NCI-H1417 treated with DMSO at 0.1 percent for 48 hours (cell line): ENCODE data around the gene PLCXD3.
A peak's percentile ranks its signal among the peaks of the same experiment; 100 is the strongest.

Experiments
- DNase-seq: peaks from one replicate; lab custom pipeline; 2025; lab: John Stamatoyannopoulos, UW

Gene PLCXD3

GRCh38 chr5:41281215-41281810, 229.1 kb downstream of the PLCXD3 start:
- no peak for DNase-seq

- DNase-seq, result no peak
Observed at GRCh38 chr5:41279040-41279439, 231.4 kb downstream of the PLCXD3 start.

GRCh38 chr5:41277476-41278245, 232.7 kb downstream of the PLCXD3 start:
- DNase-seq, result no peak

- DNase-seq, result no peak
Observed at GRCh38 chr5:41275813-41276512, 234.4 kb downstream of the PLCXD3 start.

- DNase-seq, result peak; percentile 2
Observed at GRCh38 chr5:41270423-41271251, 239.8 kb downstream of the PLCXD3 start.

- DNase-seq, result no peak
Observed at GRCh38 chr5:41268894-41269293, 241.5 kb downstream of the PLCXD3 start.

GRCh38 chr5:41266377-41266776, 244.0 kb downstream of the PLCXD3 start:
- DNase-seq, result no peak

GRCh38 chr5:41264019-41264418, 246.4 kb downstream of the PLCXD3 start:
- no peak for DNase-seq

GRCh38 chr5:41263335-41263734, 247.1 kb downstream of the PLCXD3 start:
- DNase-seq, result no peak
